ENCODE measurements around the gene ASPHD2.

Gene ASPHD2

GRCh38 chr22:26448941-26449340 is 19.9 kb downstream of the ASPHD2 start:
- Histone ChIP-seq H3K9me3 (ENCODE audit: insufficient read depth, low read depth, low read length) (no peaks in the 10 kb centered on the region), H3K4me1 (ENCODE audit: insufficient read depth, low read length) (no peaks in the 10 kb centered on the region), H3K4me3 (ENCODE audit: low read length) (no peak overlapping the region), H3K36me3 (ENCODE audit: insufficient read depth, low read depth, low read length) (peaks cover 53% of the 10 kb centered on the region), H3K9ac (ENCODE audit: low read depth, low read length) (no peak overlapping the region), H3K27me3 (ENCODE audit: insufficient read depth, low read length) (no peaks in the 10 kb centered on the region), H3K27ac (ENCODE audit: low read length) (no peak overlapping the region)

GRCh38 chr22:26450453-26451185 is 21.6 kb downstream of the ASPHD2 start:
- Histone ChIP-seq H3K36me3 (ENCODE audit: insufficient read depth, low read depth, low read length) (peaks cover 46% of the 10 kb centered on the region), H3K4me3 (ENCODE audit: low read length) (no peak overlapping the region), H3K27ac (ENCODE audit: low read length) (no peak overlapping the region), H3K9me3 (ENCODE audit: insufficient read depth, low read depth, low read length) (no peaks in the 10 kb centered on the region), H3K4me1 (ENCODE audit: insufficient read depth, low read length) (no peaks in the 10 kb centered on the region), H3K27me3 (ENCODE audit: insufficient read depth, low read length) (no peaks in the 10 kb centered on the region), H3K9ac (ENCODE audit: low read depth, low read length) (no peak overlapping the region)

GRCh38 chr22:26452236-26453016 is 23.4 kb downstream of the ASPHD2 start:
- H3K4me3 ChIP-seq (ENCODE audit: low read length), result no peak overlapping the region
- no peaks in the 10 kb centered on the region for H3K27me3 ChIP-seq (ENCODE audit: insufficient read depth, low read length)
- H3K9me3 ChIP-seq (ENCODE audit: insufficient read depth, low read depth, low read length), result no peaks in the 10 kb centered on the region
- no peak overlapping the region for H3K9ac ChIP-seq (ENCODE audit: low read depth, low read length)
- no peak overlapping the region for H3K27ac ChIP-seq (ENCODE audit: low read length)
- H3K4me1 ChIP-seq (ENCODE audit: insufficient read depth, low read length), result no peaks in the 10 kb centered on the region
- H3K36me3 ChIP-seq (ENCODE audit: insufficient read depth, low read depth, low read length), result peaks cover 60% of the 10 kb centered on the region

- Histone ChIP-seq H3K27ac (ENCODE audit: low read length) (no peak overlapping the region), H3K4me3 (ENCODE audit: low read length) (no peak overlapping the region), H3K36me3 (ENCODE audit: insufficient read depth, low read depth, low read length) (peaks cover 68% of the 10 kb centered on the region), H3K9ac (ENCODE audit: low read depth, low read length) (no peak overlapping the region), H3K9me3 (ENCODE audit: insufficient read depth, low read depth, low read length) (no peaks in the 10 kb centered on the region), H3K27me3 (ENCODE audit: insufficient read depth, low read length) (no peaks in the 10 kb centered on the region), H3K4me1 (ENCODE audit: insufficient read depth, low read length) (no peaks in the 10 kb centered on the region)
Observed at GRCh38 chr22:26453216-26453615, 24.2 kb downstream of the ASPHD2 start.

GRCh38 chr22:26453812-26454500 is 24.9 kb downstream of the ASPHD2 start:
- no peaks in the 10 kb centered on the region for H3K27me3 ChIP-seq (ENCODE audit: insufficient read depth, low read length)
- no peaks in the 10 kb centered on the region for H3K9me3 ChIP-seq (ENCODE audit: insufficient read depth, low read depth, low read length)
- peaks cover 75% of the 10 kb centered on the region for H3K36me3 ChIP-seq (ENCODE audit: insufficient read depth, low read depth, low read length)
- H3K9ac ChIP-seq (ENCODE audit: low read depth, low read length), result no peak overlapping the region
- H3K27ac ChIP-seq (ENCODE audit: low read length), result no peak overlapping the region
- no peak overlapping the region for H3K4me3 ChIP-seq (ENCODE audit: low read length)
- H3K4me1 ChIP-seq (ENCODE audit: insufficient read depth, low read length), result no peaks in the 10 kb centered on the region

- Histone ChIP-seq H3K9me3 (ENCODE audit: insufficient read depth, low read depth, low read length) (no peaks in the 10 kb centered on the region), H3K4me1 (ENCODE audit: insufficient read depth, low read length) (peaks cover 2% of the 10 kb centered on the region; the same call in 1 of the 2 replicates), H3K4me3 (ENCODE audit: low read length) (no peak overlapping the region), H3K9ac (ENCODE audit: low read depth, low read length) (no peak overlapping the region), H3K27me3 (ENCODE audit: insufficient read depth, low read length) (no peaks in the 10 kb centered on the region), H3K27ac (ENCODE audit: low read length) (no peak overlapping the region), H3K36me3 (ENCODE audit: insufficient read depth, low read depth, low read length) (peaks cover 78% of the 10 kb centered on the region)
Observed at GRCh38 chr22:26457661-26458272, 28.7 kb downstream of the ASPHD2 start.

GRCh38 chr22:26460202-26460601 is 31.1 kb downstream of the ASPHD2 start:
- H3K9ac ChIP-seq (ENCODE audit: low read depth, low read length), result no peak overlapping the region

GRCh38 chr22:26461188-26461810 is 32.2 kb downstream of the ASPHD2 start:
- Histone ChIP-seq H3K9ac (ENCODE audit: low read depth, low read length) (no peak overlapping the region), H3K9me3 (ENCODE audit: insufficient read depth, low read depth, low read length) (no peaks in the 10 kb centered on the region), H3K4me1 (ENCODE audit: insufficient read depth, low read length) (peaks cover 2% of the 10 kb centered on the region; the same call in 1 of the 2 replicates), H3K27me3 (ENCODE audit: insufficient read depth, low read length) (no peaks in the 10 kb centered on the region), H3K4me3 (ENCODE audit: low read length) (no peak overlapping the region), H3K36me3 (ENCODE audit: insufficient read depth, low read depth, low read length) (peaks cover 92% of the 10 kb centered on the region), H3K27ac (ENCODE audit: low read length) (no peak overlapping the region)

More at GRCh38 chr22:26460202-26460601, 31.1 kb downstream of the ASPHD2 start:
- no peak overlapping the region for H3K27ac ChIP-seq (ENCODE audit: low read length)
- no peaks in the 10 kb centered on the region for H3K9me3 ChIP-seq (ENCODE audit: insufficient read depth, low read depth, low read length)
- no peak overlapping the region for H3K4me3 ChIP-seq (ENCODE audit: low read length)
- no peaks in the 10 kb centered on the region for H3K27me3 ChIP-seq (ENCODE audit: insufficient read depth, low read length)
- H3K36me3 ChIP-seq (ENCODE audit: insufficient read depth, low read depth, low read length), result peaks cover 87% of the 10 kb centered on the region
- peaks cover 2% of the 10 kb centered on the region; the same call in 1 of the 2 replicates for H3K4me1 ChIP-seq (ENCODE audit: insufficient read depth, low read length)

- Histone ChIP-seq H3K9ac (ENCODE audit: low read depth, low read length) (no peak overlapping the region), H3K36me3 (ENCODE audit: insufficient read depth, low read depth, low read length) (peaks cover 94% of the 10 kb centered on the region), H3K4me1 (ENCODE audit: insufficient read depth, low read length) (peaks cover 2% of the 10 kb centered on the region; the same call in 1 of the 2 replicates), H3K4me3 (ENCODE audit: low read length) (no peak overlapping the region), H3K27ac (ENCODE audit: low read length) (no peak overlapping the region), H3K9me3 (ENCODE audit: insufficient read depth, low read depth, low read length) (no peaks in the 10 kb centered on the region), H3K27me3 (ENCODE audit: insufficient read depth, low read length) (no peaks in the 10 kb centered on the region)
Observed at GRCh38 chr22:26462051-26462450, 33.0 kb downstream of the ASPHD2 start.

GRCh38 chr22:26462641-26463040 is 33.6 kb downstream of the ASPHD2 start:
- Histone ChIP-seq H3K9me3 (ENCODE audit: insufficient read depth, low read depth, low read length) (no peaks in the 10 kb centered on the region), H3K4me1 (ENCODE audit: insufficient read depth, low read length) (peaks cover 2% of the 10 kb centered on the region; the same call in 1 of the 2 replicates), H3K36me3 (ENCODE audit: insufficient read depth, low read depth, low read length) (peaks cover 96% of the 10 kb centered on the region), H3K4me3 (ENCODE audit: low read length) (no peak overlapping the region), H3K27me3 (ENCODE audit: insufficient read depth, low read length) (no peaks in the 10 kb centered on the region), H3K9ac (ENCODE audit: low read depth, low read length) (no peak overlapping the region), H3K27ac (ENCODE audit: low read length) (no peak overlapping the region)

- no peak overlapping the region for H3K4me3 ChIP-seq (ENCODE audit: low read length)
- no peaks in the 10 kb centered on the region for H3K9me3 ChIP-seq (ENCODE audit: insufficient read depth, low read depth, low read length)
- no peak overlapping the region for H3K9ac ChIP-seq (ENCODE audit: low read depth, low read length)
- no peak overlapping the region for H3K27ac ChIP-seq (ENCODE audit: low read length)
- peaks cover 96% of the 10 kb centered on the region for H3K36me3 ChIP-seq (ENCODE audit: insufficient read depth, low read depth, low read length)
- H3K27me3 ChIP-seq (ENCODE audit: insufficient read depth, low read length), result no peaks in the 10 kb centered on the region
- peaks cover 2% of the 10 kb centered on the region; the same call in 1 of the 2 replicates for H3K4me1 ChIP-seq (ENCODE audit: insufficient read depth, low read length)
Observed at GRCh38 chr22:26463101-26463661, 34.1 kb downstream of the ASPHD2 start.

Measured in iPS-20b (cell line).